Vagina (tissue), 2 donors: ENCODE measurements around the gene APLF.

Source experiments
- POLR2A ChIP-seq, 2 donors: fragments of 450-650 bp; IDR thresholded peaks; one replicate each; pipeline ENCODE4 v1.6.1; 2017; ENCODE audit warnings: antibody characterized with exemption in 2 of 2, mild to moderate bottlenecking in 2 of 2, moderate library complexity in 2 of 2
- TF ChIP-seq, protein P1 (sequence below), 3 experiments: fragments of 450-650 bp in 2 of 3; fragments of 200-600 bp in 1 of 3; sonication (generic) in 1 of 3; IDR thresholded peaks; one replicate each; pipeline ENCODE4 v1.5.1; 2017 to 2019; ENCODE audit warnings: antibody characterized with exemption in 3 of 3, mild to moderate bottlenecking in 2 of 3, moderate library complexity in 2 of 3

- TF ChIP-seq, protein P1, sequence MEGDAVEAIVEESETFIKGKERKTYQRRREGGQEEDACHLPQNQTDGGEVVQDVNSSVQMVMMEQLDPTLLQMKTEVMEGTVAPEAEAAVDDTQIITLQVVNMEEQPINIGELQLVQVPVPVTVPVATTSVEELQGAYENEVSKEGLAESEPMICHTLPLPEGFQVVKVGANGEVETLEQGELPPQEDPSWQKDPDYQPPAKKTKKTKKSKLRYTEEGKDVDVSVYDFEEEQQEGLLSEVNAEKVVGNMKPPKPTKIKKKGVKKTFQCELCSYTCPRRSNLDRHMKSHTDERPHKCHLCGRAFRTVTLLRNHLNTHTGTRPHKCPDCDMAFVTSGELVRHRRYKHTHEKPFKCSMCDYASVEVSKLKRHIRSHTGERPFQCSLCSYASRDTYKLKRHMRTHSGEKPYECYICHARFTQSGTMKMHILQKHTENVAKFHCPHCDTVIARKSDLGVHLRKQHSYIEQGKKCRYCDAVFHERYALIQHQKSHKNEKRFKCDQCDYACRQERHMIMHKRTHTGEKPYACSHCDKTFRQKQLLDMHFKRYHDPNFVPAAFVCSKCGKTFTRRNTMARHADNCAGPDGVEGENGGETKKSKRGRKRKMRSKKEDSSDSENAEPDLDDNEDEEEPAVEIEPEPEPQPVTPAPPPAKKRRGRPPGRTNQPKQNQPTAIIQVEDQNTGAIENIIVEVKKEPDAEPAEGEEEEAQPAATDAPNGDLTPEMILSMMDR (IDR thresholded peaks at IDR 0.05), result no peak
- TF ChIP-seq POLR2A (IDR thresholded peaks at IDR 0.05), result no peak
Measured at GRCh38 chr2:68514316-68514929, 47.0 kb downstream of the APLF start.
